A549 (cell line): ENCODE results near the gene ARID1B. TPM values are rescaled to one million over a fixed set of nuclear protein-coding genes. Genes with fewer than 3 reads are reported as not detected.

Experiments used
- ATAC-seq, 2 experiments: fragments of 200-7000 bp in 1 of 2; fragments of >200 bp in 1 of 2; cut with Nextera tagmentation in 1 of 2; cut with Tn5 transposase in 1 of 2; 3 replicates each; pipeline versions ENCODE4 v1.8.0 to v1.9.1; 2018 to 2020; ENCODE audit warnings: mild to moderate bottlenecking in 1 of 2, moderate library complexity in 1 of 2
- CTCF ChIA-PET: fragments of 300-600 bp; sonication (Branson Sonifier 250); formaldehyde crosslinking; extraction: SDS; loops from one replicate; lab custom pipeline; 2021; ENCODE audit warnings: antibody characterized with exemption, inconsistent platforms; lab: Yijun Ruan, JAX
- POLR2A ChIA-PET: fragments of 350-600 bp; formaldehyde crosslinking; extraction: SDS; loops from one replicate; lab custom pipeline; 2021; ENCODE audit warnings: antibody characterized with exemption, inconsistent platforms; lab: Yijun Ruan, JAX
- DNase-seq, 2 experiments: peaks; one replicate each; pipeline versions ENCODE4 v3.0.0 to v3.0.0-alpha.2; 2011 to 2016; ENCODE audit warnings: low read depth in 1 of 2, low spot score in 1 of 2
- FAIRE-seq: peaks from 2 replicates; lab custom pipeline; 2011; peaks lifted over from hg19 to GRCh38; lab: Jason Lieb, UNC
- H3K27ac ChIP-seq, 2 experiments: fragments of >200 bp; sonication (Bioruptor Twin); formaldehyde crosslinking; 3 replicates each; pipeline ENCODE4 v1.5.1; 2016 to 2017
- H3K4me1 ChIP-seq: fragments of >200 bp; sonication (Bioruptor Twin); formaldehyde crosslinking; 3 replicates; pipeline ENCODE4 v1.6.1; 2016
- H3K4me2 ChIP-seq: fragments of >200 bp; sonication (Bioruptor Twin); formaldehyde crosslinking; 3 replicates; pipeline ENCODE4 v1.6.1; 2016
- H3K4me3 ChIP-seq: fragments of >200 bp; sonication (Bioruptor Twin); formaldehyde crosslinking; 3 replicates; pipeline ENCODE4 v1.5.1; 2016
- H3K9me3 ChIP-seq: fragments of >200 bp; sonication (Bioruptor Twin); formaldehyde crosslinking; 3 replicates; pipeline ENCODE4 v1.6.1; 2016
- CBX8 ChIP-seq: fragments of 200-600 bp; sonication (generic); IDR thresholded peaks from 2 replicates; pipeline ENCODE4 v1.6.1; 2016
- CEBPB ChIP-seq, 2 experiments: fragments of >200 bp in 1 of 2; sonication (Bioruptor Twin) in 1 of 2; formaldehyde crosslinking in 1 of 2; IDR thresholded peaks; 2 replicates each; pipeline ENCODE4 v1.6.1; 2012 to 2016
- CHD2 ChIP-seq: fragments of 150-350 bp; IDR thresholded peaks from 2 replicates; pipeline ENCODE4 v1.6.1; 2014; ENCODE audit warnings: low read length; ENCODE audit not compliant: partially characterized antibody
- EHF ChIP-seq: fragments of 250-450 bp; sonication (Bioruptor Pico); IDR thresholded peaks from 2 replicates; pipeline ENCODE4 v1.5.0; 2020; ENCODE audit warnings: mild to moderate bottlenecking
- EP300 ChIP-seq, 2 experiments: fragments of >200 bp; sonication (Bioruptor Twin); formaldehyde crosslinking; IDR thresholded peaks; 2 replicates in 1 of 2; 3 replicates in 1 of 2; pipeline ENCODE4 v1.6.1; 2016 to 2017
- ESRRA ChIP-seq: fragments of 150-350 bp; IDR thresholded peaks from 2 replicates; pipeline ENCODE4 v1.6.1; 2014; ENCODE audit warnings: mild to moderate bottlenecking, low read length, borderline replicate concordance
- HOXA7 ChIP-seq: fragments of 250-450 bp; sonication (Bioruptor Pico); IDR thresholded peaks from 2 replicates; pipeline ENCODE4 v1.5.0; 2020; ENCODE audit warnings: mild to moderate bottlenecking, moderate library complexity
- HOXB5 ChIP-seq: fragments of 250-450 bp; sonication (Bioruptor Pico); IDR thresholded peaks from 2 replicates; pipeline ENCODE4 v1.5.0; 2020; ENCODE audit warnings: mild to moderate bottlenecking, moderate library complexity
- JUN ChIP-seq, 2 experiments: fragments of >200 bp; sonication (Bioruptor Twin); formaldehyde crosslinking; IDR thresholded peaks; 2 replicates in 1 of 2; 3 replicates in 1 of 2; pipeline ENCODE4 v1.6.1; 2016 to 2017
- MYC ChIP-seq: IDR thresholded peaks from 2 replicates; pipeline ENCODE4 v1.6.1; 2012; ENCODE audit warnings: mild to moderate bottlenecking, inconsistent platforms, low read length, improper control_type of control experiment, borderline replicate concordance
- NFE2L2 ChIP-seq: fragments of 150-350 bp; conservative IDR thresholded peaks from 2 replicates; pipeline ENCODE4 v1.6.1; 2014; ENCODE audit warnings: low read length
- NR3C1 ChIP-seq: fragments of >200 bp; sonication (Bioruptor Twin); formaldehyde crosslinking; IDR thresholded peaks from 3 replicates; pipeline ENCODE4 v1.6.1; 2017
- POLR2A ChIP-seq: IDR thresholded peaks from 2 replicates; pipeline ENCODE4 v1.6.1; 2012; ENCODE audit warnings: mild to moderate bottlenecking, low read length
- RCOR1 ChIP-seq: fragments of 150-350 bp; IDR thresholded peaks from 2 replicates; pipeline ENCODE4 v1.6.1; 2014; ENCODE audit warnings: antibody characterized with exemption, low read length, low read depth
- SMC3 ChIP-seq: fragments of >200 bp; sonication (Bioruptor Twin); formaldehyde crosslinking; IDR thresholded peaks from 3 replicates; pipeline ENCODE4 v1.6.1; 2018; ENCODE audit warnings: inconsistent platforms
- TP53 ChIP-seq: fragments of 250-450 bp; sonication (Bioruptor Pico); IDR thresholded peaks from 2 replicates; pipeline ENCODE4 v1.5.0; 2021; ENCODE audit warnings: mild to moderate bottlenecking, moderate library complexity
- ZFP36 ChIP-seq: fragments of 450-650 bp; IDR thresholded peaks from 2 replicates; pipeline ENCODE4 v1.6.1; 2014; ENCODE audit warnings: borderline replicate concordance; ENCODE audit not compliant: partially characterized antibody
- ZNF302 ChIP-seq: fragments of 250-450 bp; sonication (Bioruptor Pico); IDR thresholded peaks from 2 replicates; pipeline ENCODE4 v1.9.0; 2021; ENCODE audit warnings: inconsistent platforms, mild to moderate bottlenecking, moderate library complexity
- WGBS: methylation state at CpG from one replicate; pipeline ENCODE4 v1.1.6; 2017; ENCODE audit errors: missing lambda C conversion rate; 5-methylcytosine and 5-hydroxymethylcytosine counted together
- polyA plus RNA-seq, 4 experiments: library from polyadenylated mRNA; depleted of rRNA in 3 of 4; stranded (reverse); fragments of >200 nt; fragmentation: RNase III in 1 of 4; extraction: RNeasy Plus Mini Kit Qiagen cat#74134 plus additional on column Dnase treatment in 1 of 4; gene quantifications; 2 replicates in 3 of 4; 3 replicates in 1 of 4; pipeline ENCODE4 v1.2.3, GENCODE V29; 2011 to 2017
- TF ChIP-seq, protein P1 (sequence below): fragments of 250-450 bp; sonication (Bioruptor Pico); IDR thresholded peaks from 2 replicates; pipeline ENCODE4 v1.5.0; 2020; ENCODE audit warnings: low read depth, mild to moderate bottlenecking, moderate library complexity
- TF ChIP-seq, protein P2 (sequence below): fragments of >200 bp; sonication (Bioruptor Twin); formaldehyde crosslinking; IDR thresholded peaks from 3 replicates; pipeline ENCODE4 v1.5.1; 2016
- TF ChIP-seq, protein P3 (sequence below): IDR thresholded peaks from 2 replicates; pipeline ENCODE4 v1.6.1; 2012

ARID1B gene
- polyA plus RNA-seq, 2 of the 4 experiments (the other 2 are of a cell fraction) = 13.5 to 16.3 TPM

- TF ChIP-seq CBX8 = no peak
- no peak for TF ChIP-seq ESRRA
- TF ChIP-seq HOXA7 = no peak
Measured at GRCh38 chr6:157184202-157185015, 407.2 kb downstream of the ARID1B start (continued).

GRCh38 chr6:157185171-157185570, 408.0 kb downstream of the ARID1B start:
- no peak for ATAC-seq
- no peaks in the 10 kb centered on the region for H3K9me3 ChIP-seq
- 92% methylated on average over 8 of the region's 8 CpGs for WGBS
- no peak for DNase-seq
- H3K27ac ChIP-seq = no peak overlapping the region
- H3K4me1 ChIP-seq = peaks cover 24% of the 10 kb centered on the region
- H3K4me3 ChIP-seq = no peak overlapping the region
- ChIA-PET POLR2A (no interaction called here), CTCF (interaction anchor here (0.7 to 3.4 kb wide), 19 partner anchors 9 to 375 kb away, joined by 3 to 16 read pairs (median 5); no protein-coding TSS in a partner anchor)
- FAIRE-seq = no peak
- no peak overlapping the region for H3K4me2 ChIP-seq
- TF ChIP-seq HOXA7 = no peak

- POLR2A ChIA-PET = no interaction called here
- Histone ChIP-seq H3K4me3 (no peak overlapping the region), H3K27ac (no peak overlapping the region), H3K9me3 (no peaks in the 10 kb centered on the region), H3K4me2 (no peak overlapping the region), H3K4me1 (peaks cover 22% of the 10 kb centered on the region)
- no peak for DNase-seq
- CTCF ChIA-PET = interaction anchor here (0.6 to 3.4 kb wide), 6 partner anchors 8 to 1868 kb away, joined by 3 to 13 read pairs (median 7); no protein-coding TSS in a partner anchor
- 86% methylated on average over 6 of the region's 6 CpGs for WGBS
- FAIRE-seq = no peak
- TF ChIP-seq, protein P1, sequence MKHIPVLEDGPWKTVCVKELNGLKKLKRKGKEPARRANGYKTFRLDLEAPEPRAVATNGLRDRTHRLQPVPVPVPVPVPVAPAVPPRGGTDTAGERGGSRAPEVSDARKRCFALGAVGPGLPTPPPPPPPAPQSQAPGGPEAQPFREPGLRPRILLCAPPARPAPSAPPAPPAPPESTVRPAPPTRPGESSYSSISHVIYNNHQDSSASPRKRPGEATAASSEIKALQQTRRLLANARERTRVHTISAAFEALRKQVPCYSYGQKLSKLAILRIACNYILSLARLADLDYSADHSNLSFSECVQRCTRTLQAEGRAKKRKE (CRISPR knock-in tag) = no peak
- TF ChIP-seq NR3C1 = no peak
- no peak for TF ChIP-seq TP53 (CRISPR knock-in tag)
- TF ChIP-seq RCOR1 = no peak
- TF ChIP-seq EP300 (IDR thresholded peaks at IDR 0.05) = no peak
- TF ChIP-seq CHD2 = no peak
- TF ChIP-seq ZFP36 = no peak
- TF ChIP-seq, protein P2, sequence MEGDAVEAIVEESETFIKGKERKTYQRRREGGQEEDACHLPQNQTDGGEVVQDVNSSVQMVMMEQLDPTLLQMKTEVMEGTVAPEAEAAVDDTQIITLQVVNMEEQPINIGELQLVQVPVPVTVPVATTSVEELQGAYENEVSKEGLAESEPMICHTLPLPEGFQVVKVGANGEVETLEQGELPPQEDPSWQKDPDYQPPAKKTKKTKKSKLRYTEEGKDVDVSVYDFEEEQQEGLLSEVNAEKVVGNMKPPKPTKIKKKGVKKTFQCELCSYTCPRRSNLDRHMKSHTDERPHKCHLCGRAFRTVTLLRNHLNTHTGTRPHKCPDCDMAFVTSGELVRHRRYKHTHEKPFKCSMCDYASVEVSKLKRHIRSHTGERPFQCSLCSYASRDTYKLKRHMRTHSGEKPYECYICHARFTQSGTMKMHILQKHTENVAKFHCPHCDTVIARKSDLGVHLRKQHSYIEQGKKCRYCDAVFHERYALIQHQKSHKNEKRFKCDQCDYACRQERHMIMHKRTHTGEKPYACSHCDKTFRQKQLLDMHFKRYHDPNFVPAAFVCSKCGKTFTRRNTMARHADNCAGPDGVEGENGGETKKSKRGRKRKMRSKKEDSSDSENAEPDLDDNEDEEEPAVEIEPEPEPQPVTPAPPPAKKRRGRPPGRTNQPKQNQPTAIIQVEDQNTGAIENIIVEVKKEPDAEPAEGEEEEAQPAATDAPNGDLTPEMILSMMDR = no peak
- TF ChIP-seq CEBPB (IDR thresholded peaks at IDR 0.05) = no peak
- no peak for TF ChIP-seq POLR2A
- no peak for TF ChIP-seq MYC
- no peak for TF ChIP-seq EHF (CRISPR knock-in tag)
- no peak for TF ChIP-seq NFE2L2
- no peak for TF ChIP-seq SMC3
- TF ChIP-seq JUN (IDR thresholded peaks at IDR 0.05) = no peak
- no peak for TF ChIP-seq HOXB5 (CRISPR knock-in tag)
- TF ChIP-seq ZNF302 (CRISPR knock-in tag) = no peak
- TF ChIP-seq, protein P3, sequence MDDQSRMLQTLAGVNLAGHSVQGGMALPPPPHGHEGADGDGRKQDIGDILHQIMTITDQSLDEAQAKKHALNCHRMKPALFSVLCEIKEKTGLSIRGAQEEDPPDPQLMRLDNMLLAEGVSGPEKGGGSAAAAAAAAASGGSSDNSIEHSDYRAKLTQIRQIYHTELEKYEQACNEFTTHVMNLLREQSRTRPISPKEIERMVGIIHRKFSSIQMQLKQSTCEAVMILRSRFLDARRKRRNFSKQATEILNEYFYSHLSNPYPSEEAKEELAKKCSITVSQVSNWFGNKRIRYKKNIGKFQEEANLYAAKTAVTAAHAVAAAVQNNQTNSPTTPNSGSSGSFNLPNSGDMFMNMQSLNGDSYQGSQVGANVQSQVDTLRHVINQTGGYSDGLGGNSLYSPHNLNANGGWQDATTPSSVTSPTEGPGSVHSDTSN = no peak
- ATAC-seq = no peak
Measured at GRCh38 chr6:157185986-157186385, 408.8 kb downstream of the ARID1B start.
